CD4-positive, alpha-beta T cell (primary cell): ENCODE results near the gene SKA2. TPM values are rescaled to one million over a fixed set of nuclear protein-coding genes. Genes with fewer than 3 reads are reported as not detected.

Experiments
- ATAC-seq: fragments of 200-7000 bp; cut with Tn5 transposase; one replicate; pipeline ENCODE4 v1.10.0; 2022; ENCODE audit warnings: mild to moderate bottlenecking; ENCODE audit not compliant: poor library complexity
- CTCF ChIA-PET: fragments of 350-600 bp; sonication (Branson Sonifier 250); formaldehyde crosslinking; loops from one replicate; lab custom pipeline; 2021; ENCODE audit warnings: antibody characterized with exemption, inconsistent platforms; lab: Charles Lee
- POLR2A ChIA-PET: fragments of 350-600 bp; sonication (Branson Sonifier 250); formaldehyde crosslinking; loops from one replicate; lab custom pipeline; 2021; ENCODE audit warnings: antibody characterized with exemption, inconsistent platforms; lab: Charles Lee
- DNase-seq, 14 experiments: peaks; one replicate each; pipeline ENCODE4 v3.0.0-alpha.2; 2013 to 2020; ENCODE audit warnings: mixed read lengths in 2 of 14
- H3K27ac ChIP-seq, 2 donors: one replicate each; pipeline versions ENCODE4 v1.5.1 to v1.7.0; 2013; ENCODE audit warnings: low read length in 2 of 2, low read depth in 1 of 2, mild to moderate bottlenecking in 1 of 2
- H3K27me3 ChIP-seq, 2 experiments: 1 replicate in 1 of 2; 2 replicates in 1 of 2; pipeline versions ENCODE4 v1.6.1 to v1.7.0; 2013; ENCODE audit warnings: low read length in 2 of 2, control low read depth in 1 of 2, mild to moderate bottlenecking in 1 of 2, moderate library complexity in 1 of 2; ENCODE audit not compliant: insufficient read depth in 2 of 2, control insufficient read depth in 1 of 2
- H3K36me3 ChIP-seq: one replicate; pipeline ENCODE4 v1.6.1; 2013; ENCODE audit warnings: low read length, control low read depth; ENCODE audit not compliant: insufficient read depth
- H3K4me1 ChIP-seq: one replicate; pipeline ENCODE4 v1.6.1; 2013; ENCODE audit warnings: low read length, control low read depth; ENCODE audit not compliant: insufficient read depth
- H3K4me3 ChIP-seq: one replicate; pipeline ENCODE4 v1.5.1; 2013; ENCODE audit warnings: mild to moderate bottlenecking, low read length, moderate library complexity
- H3K9me3 ChIP-seq, 2 experiments: 1 replicate in 1 of 2; 2 replicates in 1 of 2; pipeline versions ENCODE4 v1.6.1 to v1.7.0; 2013; ENCODE audit warnings: low read length in 2 of 2, mild to moderate bottlenecking in 2 of 2, control low read depth in 1 of 2, moderate library complexity in 1 of 2; ENCODE audit not compliant: control insufficient read depth in 1 of 2, insufficient read depth in 1 of 2
- H3K27ac Mint-ChIP-seq: one replicate; pipeline ENCODE4 v1.8.0; 2020; ENCODE audit warnings: mixed read lengths
- H3K27me3 Mint-ChIP-seq: one replicate; pipeline ENCODE4 v1.8.0; 2021; ENCODE audit warnings: mixed read lengths
- H3K36me3 Mint-ChIP-seq: one replicate; pipeline ENCODE4 v1.8.0; 2021; ENCODE audit warnings: low read depth, mixed read lengths
- H3K4me1 Mint-ChIP-seq: one replicate; pipeline ENCODE4 v1.8.0; 2021; ENCODE audit warnings: low read depth, mixed read lengths
- H3K4me3 Mint-ChIP-seq: one replicate; pipeline ENCODE4 v1.8.0; 2020; ENCODE audit warnings: mild to moderate bottlenecking, mixed read lengths
- H3K9me3 Mint-ChIP-seq: one replicate; pipeline ENCODE4 v1.8.0; 2020; ENCODE audit warnings: mixed read lengths
- CTCF ChIP-seq: fragments of 200-600 bp; IDR thresholded peaks from one replicate; pipeline ENCODE4 v1.8.0; 2022; ENCODE audit warnings: antibody characterized with exemption, mild to moderate bottlenecking
- intact Hi-C, 2 experiments: fragments of 100-400 bp; cut with DNase I in 1 of 2; cut with micrococcal nuclease in 1 of 2; formaldehyde crosslinking; loops; one replicate each; pipeline versions ENCODE4 v1.15.1 to v1.9.0; 2023 to 2025; cut with DNase I, micrococcal nuclease
- total RNA-seq, 174 experiments: library from RNA in 2 of 174; stranded (reverse) in 2 of 174; gene quantifications; one replicate each; pipeline ENCODE4 v1.2.3 and lab custom pipeline; 2021 to 2026

The SKA2 gene
- total RNA-seq, 2 experiments from 2014 or later: 5.2 to 7.7 TPM

GRCh38 chr17:59111539-59111938 lies 43.4 kb downstream of the SKA2 start:
- intact Hi-C loops: no loop called here
- no peak overlapping the region for H3K4me3 Mint-ChIP-seq
- Histone ChIP-seq H3K9me3 (no peaks in the 10 kb centered on the region), H3K4me1 (peaks cover 5% of the 10 kb centered on the region), H3K4me3 (no peak overlapping the region), H3K27ac (no peak overlapping the region), H3K36me3 (no peaks in the 10 kb centered on the region), H3K27me3 (no peaks in the 10 kb centered on the region)
- H3K9me3 Mint-ChIP-seq: no peaks in the 10 kb centered on the region
- CTCF ChIA-PET: interaction anchor here (0.8 kb wide), 1 partner anchor 12 kb away, joined by 3 read pairs; no protein-coding TSS in a partner anchor
- H3K27me3 Mint-ChIP-seq: no peaks in the 10 kb centered on the region
- H3K4me1 Mint-ChIP-seq: peaks cover 11% of the 10 kb centered on the region
- no peak for TF ChIP-seq CTCF
- POLR2A ChIA-PET: no interaction called here
- H3K36me3 Mint-ChIP-seq: peaks cover 17% of the 10 kb centered on the region
- H3K27ac Mint-ChIP-seq: no peak overlapping the region
- ATAC-seq (no peak), DNase-seq (no peak)

GRCh38 chr17:59110973-59111372 lies 44.0 kb downstream of the SKA2 start:
- POLR2A ChIA-PET: no interaction called here
- Mint-ChIP-seq H3K36me3 (peaks cover 23% of the 10 kb centered on the region), H3K9me3 (no peaks in the 10 kb centered on the region), H3K4me3 (no peak overlapping the region), H3K27ac (no peak overlapping the region), H3K27me3 (no peaks in the 10 kb centered on the region), H3K4me1 (peaks cover 16% of the 10 kb centered on the region)
- peaks cover 7% of the 10 kb centered on the region for H3K4me1 ChIP-seq
- CTCF ChIA-PET: interaction anchor here (0.6 to 0.8 kb wide), 3 partner anchors 11 to 99 kb away, joined by 3 to 4 read pairs (median 3); no protein-coding TSS in a partner anchor
- no peak overlapping the region for H3K4me3 ChIP-seq
- H3K27ac ChIP-seq: no peak overlapping the region
- ATAC-seq (no peak), DNase-seq (no peak)
- intact Hi-C loops: no loop called here
- no peaks in the 10 kb centered on the region for H3K27me3 ChIP-seq
- H3K9me3 ChIP-seq: no peaks in the 10 kb centered on the region
- no peaks in the 10 kb centered on the region for H3K36me3 ChIP-seq
- TF ChIP-seq CTCF: no peak

GRCh38 chr17:59108400-59109102 lies 46.4 kb downstream of the SKA2 start:
- intact Hi-C loops: loop anchor here (5.0 to 10.0 kb wide), 13 partner anchors 104 to 1489 kb away; partner anchors contain the start of genes MKS1 (in 1 of the 2), RAD51C (in 1 of the 2), RNFT1 (in 1 of the 2) and RPS6KB1 (in 1 of the 2)
- H3K9me3 Mint-ChIP-seq: no peaks in the 10 kb centered on the region
- Histone ChIP-seq H3K27me3 (no peaks in the 10 kb centered on the region), H3K4me1 (peaks cover 13% of the 10 kb centered on the region), H3K9me3 (no peaks in the 10 kb centered on the region), H3K4me3 (no peak overlapping the region), H3K27ac (no peak overlapping the region), H3K36me3 (peaks cover 3% of the 10 kb centered on the region)
- POLR2A ChIA-PET: interaction anchor here (0.7 kb wide), 1 partner anchor 22 kb away, joined by 3 read pairs; no protein-coding TSS in a partner anchor
- ATAC-seq (no peak), DNase-seq (no peak)
- CTCF ChIA-PET: no interaction called here
- TF ChIP-seq CTCF: no peak
- H3K4me1 Mint-ChIP-seq: peaks cover 36% of the 10 kb centered on the region
- H3K36me3 Mint-ChIP-seq: peaks cover 24% of the 10 kb centered on the region
- H3K27ac Mint-ChIP-seq: no peak overlapping the region
- no peaks in the 10 kb centered on the region for H3K27me3 Mint-ChIP-seq
- no peak overlapping the region for H3K4me3 Mint-ChIP-seq
